BJ (cell line): ENCODE data around the gene TBX4. TPM values are rescaled to one million over a fixed set of nuclear protein-coding genes. Genes with fewer than 3 reads are reported as not detected.
"Not testable (repeated sequence)": the region's sequence is repeated elsewhere in the genome, so short reads cannot be mapped to it uniquely, and the experiment has no call there.

ENCODE experiments used
- CTCF ChIA-PET: fragments of 350-600 bp; formaldehyde crosslinking; extraction: SDS; loops from one replicate; lab custom pipeline; 2021; ENCODE audit warnings: antibody characterized with exemption, inconsistent platforms; lab: Yijun Ruan, JAX
- POLR2A ChIA-PET: fragments of 300-600 bp; sonication (Branson Sonifier 250); formaldehyde crosslinking; extraction: SDS; loops from one replicate; lab custom pipeline; 2021; ENCODE audit warnings: antibody characterized with exemption; lab: Charles Lee
- DNase-seq: peaks from one replicate; pipeline ENCODE4 v3.0.0-alpha.2; 2011; ENCODE audit warnings: low read depth
- H3K27me3 ChIP-seq: 2 replicates; pipeline ENCODE4 v1.6.0; 2011; ENCODE audit warnings: low read length; ENCODE audit not compliant: control insufficient read depth, insufficient read depth
- H3K36me3 ChIP-seq: 2 replicates; pipeline ENCODE4 v1.5.1; 2011; ENCODE audit warnings: low read length; ENCODE audit not compliant: control insufficient read depth, insufficient read depth
- H3K4me3 ChIP-seq: 2 replicates; pipeline ENCODE4 v1.5.1; 2011; ENCODE audit warnings: low read depth, mild to moderate bottlenecking, control low read depth, low read length
- CTCF ChIP-seq: IDR thresholded peaks from 2 replicates; pipeline ENCODE4 v1.5.1; 2011; ENCODE audit warnings: low read depth, mild to moderate bottlenecking, control low read depth, inconsistent platforms, low read length, moderate library complexity; ENCODE audit not compliant: insufficient read depth
- polyA plus RNA-seq: library from polyadenylated mRNA; depleted of rRNA; stranded (reverse); fragments of >200 nt; gene quantifications from 2 replicates; pipeline ENCODE4 v1.2.3, GENCODE V29; 2011

The TBX4 gene
- polyA plus RNA-seq, 1 experiment: 3.7 TPM

- ChIA-PET POLR2A (no interaction called here), CTCF (no interaction called here)
- no peak overlapping the region for H3K4me3 ChIP-seq
- H3K27me3 ChIP-seq: 0 out of 2 replicates have a peak, but pooled peaks cover 2% of the 10 kb centered on the region
- DNase-seq: no peak
- TF ChIP-seq CTCF: no peak
- no peaks in the 10 kb centered on the region for H3K36me3 ChIP-seq
Measured at GRCh38 chr17:61519754-61520440, 67.7 kb downstream of the TBX4 start.

GRCh38 chr17:61520897-61521296 lies 68.7 kb downstream of the TBX4 start:
- Histone ChIP-seq H3K27me3 (0 out of 2 replicates have a peak, but pooled peaks cover 2% of the 10 kb centered on the region), H3K4me3 (no peak overlapping the region), H3K36me3 (no peaks in the 10 kb centered on the region)
- DNase-seq: no peak
- ChIA-PET CTCF (interaction anchor here (0.8 to 1.2 kb wide), 2 partner anchors 9 to 14 kb away, joined by 3 read pairs; no protein-coding TSS in a partner anchor), POLR2A (no interaction called here)
- TF ChIP-seq CTCF: no peak

- ChIA-PET POLR2A (no interaction called here), CTCF (interaction anchor here (0.9 kb wide), 1 partner anchor 18 kb away, joined by 3 read pairs; no protein-coding TSS in a partner anchor)
- Histone ChIP-seq H3K4me3 (no peak overlapping the region), H3K36me3 (no peaks in the 10 kb centered on the region), H3K27me3 (peaks cover 2% of the 10 kb centered on the region; the same call in 1 of the 2 replicates)
- DNase-seq: no peak
- TF ChIP-seq CTCF: no peak
Measured at GRCh38 chr17:61522088-61522487, 69.9 kb downstream of the TBX4 start.

- no peak overlapping the region for H3K4me3 ChIP-seq
- ChIA-PET POLR2A (no interaction called here), CTCF (interaction anchor here (0.6 to 1.3 kb wide), 3 partner anchors 13 to 370 kb away, joined by 3 to 4 read pairs (median 3); no protein-coding TSS in a partner anchor)
- DNase-seq: no peak
- H3K36me3 ChIP-seq: no peaks in the 10 kb centered on the region
- no peak for TF ChIP-seq CTCF
- H3K27me3 ChIP-seq: peaks cover 2% of the 10 kb centered on the region; the same call in 1 of the 2 replicates
Measured at GRCh38 chr17:61524319-61524718, 72.1 kb downstream of the TBX4 start.

- H3K36me3 ChIP-seq, DNase-seq, H3K4me3 ChIP-seq, POLR2A ChIA-PET, H3K27me3 ChIP-seq: not testable (repeated sequence)
- CTCF ChIA-PET: interaction anchor here (1.5 kb wide), 1 partner anchor 106 kb away, joined by 4 read pairs; no protein-coding TSS in a partner anchor
Measured at GRCh38 chr17:61527441-61527840, 75.2 kb downstream of the TBX4 start.
